Parathyroid adenoma (tissue), 2 donors: ENCODE results near the gene HOXB7.

Experiments used
- H2AFZ ChIP-seq: fragments of 300-600 bp; sonication (generic); one replicate; pipeline ENCODE4 v1.7.0; 2017; ENCODE audit warnings: antibody characterized with exemption, mild to moderate bottlenecking
- H3K27ac ChIP-seq: fragments of 300-600 bp; sonication (generic); one replicate; pipeline ENCODE4 v1.7.0; 2017
- H3K27me3 ChIP-seq: fragments of 300-600 bp; sonication (generic); one replicate; pipeline ENCODE4 v1.7.0; 2017; ENCODE audit warnings: low read length; ENCODE audit not compliant: control insufficient read depth, insufficient read depth
- H3K36me3 ChIP-seq: fragments of 300-600 bp; sonication (generic); one replicate; pipeline ENCODE4 v1.7.0; 2017; ENCODE audit warnings: low read length; ENCODE audit not compliant: control insufficient read depth, insufficient read depth
- H3K4me1 ChIP-seq: fragments of 300-600 bp; sonication (generic); one replicate; pipeline ENCODE4 v1.7.0; 2017; ENCODE audit warnings: control low read depth
- H3K4me2 ChIP-seq: fragments of 300-600 bp; sonication (generic); one replicate; pipeline ENCODE4 v1.7.0; 2017; ENCODE audit warnings: low read length
- H3K4me3 ChIP-seq: fragments of 300-600 bp; sonication (generic); one replicate; pipeline ENCODE4 v1.7.0; 2017; ENCODE audit warnings: low read depth, low read length
- H3K79me2 ChIP-seq: fragments of 300-600 bp; sonication (generic); one replicate; pipeline ENCODE4 v1.7.0; 2017; ENCODE audit warnings: control low read depth
- H3K9ac ChIP-seq: fragments of 300-600 bp; sonication (generic); one replicate; pipeline ENCODE4 v1.7.0; 2017; ENCODE audit warnings: mild to moderate bottlenecking
- H3K9me3 ChIP-seq: fragments of 300-600 bp; sonication (generic); one replicate; pipeline ENCODE4 v1.7.0; 2017; ENCODE audit warnings: low read length; ENCODE audit not compliant: control insufficient read depth
- CTCF ChIP-seq: fragments of 300-600 bp; sonication (generic); IDR thresholded peaks from one replicate; pipeline ENCODE4 v1.7.0; 2017; ENCODE audit warnings: antibody characterized with exemption, mild to moderate bottlenecking
- donor health status: primary hyperparathyroidism.

HOXB7 gene

GRCh38 chr17:48567209-48567608, 43.6 kb downstream of the HOXB7 start:
- Histone ChIP-seq H3K27ac (no peak overlapping the region), H3K9me3 (no peaks in the 10 kb centered on the region), H3K36me3 (no peaks in the 10 kb centered on the region), H3K27me3 (no peaks in the 10 kb centered on the region), H3K79me2 (no peaks in the 10 kb centered on the region), H2AFZ (no peak overlapping the region), H3K9ac (no peak overlapping the region), H3K4me2 (no peak overlapping the region), H3K4me3 (no peak overlapping the region), H3K4me1 (no peaks in the 10 kb centered on the region)
- no peak for TF ChIP-seq CTCF

- H3K4me3 ChIP-seq = no peak overlapping the region
Measured at GRCh38 chr17:48566717-48567116, 44.1 kb downstream of the HOXB7 start.

GRCh38 chr17:48565925-48566710, 44.7 kb downstream of the HOXB7 start:
- H3K27me3 ChIP-seq = no peaks in the 10 kb centered on the region
- no peak overlapping the region for H3K4me3 ChIP-seq

More at GRCh38 chr17:48566717-48567116, 44.1 kb downstream of the HOXB7 start:
- Histone ChIP-seq H3K27me3 (no peaks in the 10 kb centered on the region), H3K4me1 (no peaks in the 10 kb centered on the region), H3K9me3 (no peaks in the 10 kb centered on the region), H3K36me3 (no peaks in the 10 kb centered on the region), H3K27ac (no peak overlapping the region), H3K79me2 (no peaks in the 10 kb centered on the region), H3K4me2 (no peak overlapping the region), H2AFZ (no peak overlapping the region), H3K9ac (no peak overlapping the region)
- TF ChIP-seq CTCF = no peak

GRCh38 chr17:48565022-48565554, 45.7 kb downstream of the HOXB7 start:
- no peak overlapping the region for H3K4me2 ChIP-seq
- H3K27ac ChIP-seq = no peak overlapping the region
- H3K4me3 ChIP-seq = no peak overlapping the region
- no peak overlapping the region for H2AFZ ChIP-seq
- no peaks in the 10 kb centered on the region for H3K79me2 ChIP-seq
- no peak overlapping the region for H3K9ac ChIP-seq
- no peaks in the 10 kb centered on the region for H3K36me3 ChIP-seq
- H3K27me3 ChIP-seq = no peaks in the 10 kb centered on the region
- no peaks in the 10 kb centered on the region for H3K4me1 ChIP-seq
- no peaks in the 10 kb centered on the region for H3K9me3 ChIP-seq
- TF ChIP-seq CTCF = no peak

More at GRCh38 chr17:48565925-48566710, 44.7 kb downstream of the HOXB7 start:
- no peak overlapping the region for H3K9ac ChIP-seq
- H3K27ac ChIP-seq = no peak overlapping the region
- TF ChIP-seq CTCF = no peak
- no peak overlapping the region for H2AFZ ChIP-seq
- no peaks in the 10 kb centered on the region for H3K9me3 ChIP-seq
- no peaks in the 10 kb centered on the region for H3K79me2 ChIP-seq
- no peak overlapping the region for H3K4me2 ChIP-seq
- H3K4me1 ChIP-seq = no peaks in the 10 kb centered on the region
- no peaks in the 10 kb centered on the region for H3K36me3 ChIP-seq
